Activated T-helper 9 cell treated with anti-CD3 and anti-CD28 coated beads, Interleukin-2, amount 50 U/mL, for 16 hours (primary cell): ENCODE results near the gene URI1.
"Not testable (repeated sequence)": the region's sequence is repeated elsewhere in the genome, so short reads cannot be mapped to it uniquely, and the experiment has no call there.

Source experiments
- DNase-seq: peaks from one replicate; pipeline ENCODE4 v3.0.0-alpha.2; 2020; ENCODE audit warnings: low read depth

The URI1 gene

GRCh38 chr19:29942404-29943261, 594 bp downstream of the URI1 start:
- DNase-seq, result peak; percentile 60

- no peak for DNase-seq
Measured at GRCh38 chr19:29943615-29944014, 1.6 kb downstream of the URI1 start.

DNA sequence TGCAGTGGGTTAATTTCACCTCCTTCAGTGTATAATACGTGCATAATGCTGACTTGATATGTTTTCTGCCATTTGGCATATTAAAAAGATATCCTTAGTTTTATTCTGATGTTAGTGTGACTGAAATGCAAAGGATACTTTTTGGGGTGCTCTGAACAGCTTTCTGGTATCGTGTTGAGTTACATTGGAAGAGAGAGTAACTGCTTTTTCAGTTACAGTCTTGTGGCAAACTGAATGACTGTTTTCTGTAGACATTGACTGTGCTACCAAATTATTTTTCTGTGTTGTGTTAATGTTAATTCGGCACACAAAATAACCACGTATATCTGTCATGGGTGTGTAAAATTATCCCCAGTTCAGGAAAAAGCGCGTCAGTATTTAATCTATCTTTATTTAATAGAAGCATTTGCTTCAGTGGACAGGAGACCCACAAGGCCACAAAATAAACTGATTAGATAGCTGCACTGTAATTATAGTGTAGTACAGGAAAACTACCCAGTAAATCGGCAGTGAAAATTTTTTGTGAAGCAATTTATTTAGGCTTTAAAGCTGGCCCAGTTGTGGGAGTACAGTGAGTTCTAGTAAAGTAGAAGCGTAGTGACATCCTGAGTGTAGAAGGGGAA, 2.5 kb downstream of the URI1 start:
- DNase-seq, result no peak

DNA sequence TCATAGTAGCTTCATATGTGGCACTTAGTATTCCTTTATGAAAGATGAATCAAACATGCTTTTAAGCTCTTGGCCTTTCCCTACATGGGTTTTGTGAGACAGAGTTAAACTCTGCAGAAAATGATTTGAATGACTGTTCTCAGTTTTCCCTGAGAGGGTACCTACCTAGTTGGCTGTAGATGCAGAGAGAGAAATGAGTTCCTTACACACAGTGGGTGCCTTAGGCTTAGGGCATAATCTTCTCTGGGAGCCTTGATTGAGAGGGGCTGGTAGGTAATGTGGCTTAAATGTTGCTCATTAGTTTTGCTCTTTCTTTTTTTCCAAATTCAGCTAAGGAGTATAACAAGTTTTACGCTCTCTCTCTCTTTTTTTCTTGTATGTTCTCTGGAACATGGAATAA, 3.0 kb downstream of the URI1 start:
- no peak for DNase-seq

GRCh38 chr19:29945433-29945832, 3.4 kb downstream of the URI1 start:
- no peak for DNase-seq

- no peak for DNase-seq
Measured at GRCh38 chr19:29946645-29947044, 4.6 kb downstream of the URI1 start.

- DNase-seq, result no peak
Measured at GRCh38 chr19:29947871-29948270, 5.8 kb downstream of the URI1 start.

GRCh38 chr19:29948759-29949470, 6.9 kb downstream of the URI1 start:
- DNase-seq, result not testable (repeated sequence)

GRCh38 chr19:29952177-29952576, 10.1 kb downstream of the URI1 start:
- no peak for DNase-seq

DNA sequence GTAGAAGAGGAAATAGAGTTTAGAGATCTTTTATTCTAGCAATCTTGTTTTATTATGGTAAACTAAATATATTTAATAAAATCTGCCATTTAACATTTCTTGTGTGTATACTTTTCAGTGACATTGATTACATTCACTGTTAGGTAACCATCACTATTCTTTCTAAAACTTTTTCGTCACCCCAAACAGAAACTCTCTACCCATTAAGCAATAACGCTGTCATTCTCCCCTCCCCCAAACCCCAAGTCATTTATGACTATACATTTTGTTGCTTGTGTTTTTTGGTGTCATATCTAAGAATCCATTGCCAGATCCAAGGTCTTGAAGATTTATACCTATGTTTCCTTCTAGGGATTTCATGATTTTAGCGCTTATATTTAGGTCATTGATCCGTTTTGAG, 10.6 kb downstream of the URI1 start:
- DNase-seq, result no peak

- DNase-seq, result no peak
Measured at GRCh38 chr19:29953352-29954247, 11.6 kb downstream of the URI1 start.

DNA sequence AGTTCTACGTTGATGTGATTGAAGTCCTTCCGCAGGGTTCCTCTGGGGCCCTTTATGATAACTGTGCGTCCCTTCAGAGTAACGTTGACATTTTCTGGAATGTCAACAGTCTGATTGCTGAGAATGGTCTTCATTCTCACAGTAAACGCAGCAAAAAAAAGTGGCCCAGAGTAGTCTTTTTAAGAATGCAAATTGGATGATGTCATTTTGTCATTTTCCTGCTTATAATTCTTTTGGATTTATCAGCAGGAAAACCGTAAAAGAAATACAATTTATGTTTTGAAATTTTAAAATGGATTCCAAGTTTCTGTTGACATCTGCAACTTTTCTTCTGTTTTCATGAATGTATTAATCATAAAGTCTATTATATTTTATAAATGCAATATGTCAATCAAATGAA, 14.8 kb downstream of the URI1 start:
- no peak for DNase-seq

DNA sequence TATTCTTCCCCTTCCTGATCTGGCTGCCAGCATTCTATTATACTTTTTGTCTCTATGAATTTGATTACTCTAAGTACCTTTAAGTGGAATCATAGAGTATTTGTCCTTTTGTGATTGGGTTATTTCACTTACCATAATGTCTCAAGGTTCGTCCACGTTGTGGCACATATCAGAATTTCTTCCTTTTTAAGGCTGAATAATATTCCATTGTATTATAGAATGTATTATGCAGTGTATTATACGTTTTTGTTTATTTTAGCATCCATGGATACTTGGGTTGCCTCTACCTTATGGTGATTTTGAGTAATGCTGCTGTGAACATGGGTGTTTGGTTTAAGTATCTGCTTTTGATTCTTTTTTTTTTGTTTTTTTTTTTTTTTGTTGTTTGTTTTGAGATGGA, 19.3 kb downstream of the URI1 start:
- no peak for DNase-seq

- DNase-seq, result no peak
Measured at GRCh38 chr19:29962793-29963192, 20.8 kb downstream of the URI1 start.

GRCh38 chr19:29963576-29963975, 21.5 kb downstream of the URI1 start:
- no peak for DNase-seq

- no peak for DNase-seq
Measured at GRCh38 chr19:29964171-29964570, 22.1 kb downstream of the URI1 start.

DNA sequence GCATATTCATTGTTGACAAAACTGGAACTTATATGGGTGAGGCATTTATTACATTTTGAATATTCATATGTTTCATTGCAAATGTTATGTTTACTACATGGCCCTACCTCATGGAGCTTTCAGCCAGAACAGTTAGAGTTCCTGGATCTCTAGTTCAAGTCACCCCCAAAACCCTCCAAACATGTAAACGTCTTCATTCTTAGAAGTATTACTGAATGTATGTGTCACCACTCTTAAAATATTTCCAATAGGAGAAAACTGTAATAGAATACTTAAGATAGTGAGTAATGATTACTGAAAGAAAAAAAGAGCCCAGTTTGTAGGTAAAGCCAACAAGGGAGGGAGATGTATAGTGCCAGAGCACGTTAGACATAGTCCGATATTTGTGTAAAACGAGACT, 23.5 kb downstream of the URI1 start:
- DNase-seq, result no peak

- not testable (repeated sequence) for DNase-seq
Measured at GRCh38 chr19:29966142-29966541, 24.1 kb downstream of the URI1 start.

GRCh38 chr19:29966588-29967249, 24.7 kb downstream of the URI1 start:
- DNase-seq, result no peak

DNA sequence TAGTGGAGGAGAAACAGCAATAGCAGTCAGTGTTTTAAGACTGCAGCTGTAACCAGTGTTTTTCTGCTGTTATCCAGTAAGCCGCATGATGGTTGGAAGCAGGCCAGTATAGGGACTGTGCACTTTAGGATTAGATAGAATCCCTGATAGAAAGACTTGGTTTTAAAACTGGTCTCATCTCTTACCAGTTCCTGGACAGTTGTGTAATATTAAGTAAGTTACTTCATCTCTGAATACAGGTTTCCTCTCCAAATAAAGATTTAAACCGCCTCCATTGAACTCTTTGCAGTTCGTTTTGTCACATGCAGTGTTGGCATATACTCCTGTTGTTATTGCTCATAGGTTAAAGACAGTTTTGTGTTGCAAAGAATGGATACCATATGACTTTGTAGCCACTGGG, 25.6 kb downstream of the URI1 start:
- no peak for DNase-seq

GRCh38 chr19:29969891-29970290, 27.9 kb downstream of the URI1 start:
- DNase-seq, result no peak
